ENCODE results near the gene C17orf114.

C17orf114 gene

GRCh38 chr17:4816826-4817225 is 14.7 kb upstream of the C17orf114 start:
- DNase-seq, result no peak
- CTCF ChIA-PET, result no interaction called here
- H3K36me3 Mint-ChIP-seq, result peaks cover 0 to 28% (median 12%) of the 10 kb centered on the region in 3 donors
- Histone ChIP-seq H3K4me3 (ENCODE audit: low read length) (no peak overlapping the region), H3K27me3 (ENCODE audit: insufficient read depth, low read length, poor library complexity, severe bottlenecking) (no peaks in the 10 kb centered on the region), H3K4me1 (ENCODE audit: insufficient read depth, low read length) (no peaks in the 10 kb centered on the region), H3K9me3 (ENCODE audit: low read length) (no peaks in the 10 kb centered on the region), H3K27ac (ENCODE audit: low read depth, low read length) (no peak overlapping the region), H3K36me3 (ENCODE audit: insufficient read depth, low read length) (no peaks in the 10 kb centered on the region)
- no peak overlapping the region for H3K4me3 Mint-ChIP-seq
- POLR2A ChIA-PET, result no interaction called here
- H3K27ac Mint-ChIP-seq, result no peak overlapping the region
- H3K27me3 Mint-ChIP-seq, result peaks cover 0 to 1% of the 10 kb centered on the region in 2 donors
- no peaks in the 10 kb centered on the region for H3K4me1 Mint-ChIP-seq
- H3K9me3 Mint-ChIP-seq, result no peaks in the 10 kb centered on the region

DNA sequence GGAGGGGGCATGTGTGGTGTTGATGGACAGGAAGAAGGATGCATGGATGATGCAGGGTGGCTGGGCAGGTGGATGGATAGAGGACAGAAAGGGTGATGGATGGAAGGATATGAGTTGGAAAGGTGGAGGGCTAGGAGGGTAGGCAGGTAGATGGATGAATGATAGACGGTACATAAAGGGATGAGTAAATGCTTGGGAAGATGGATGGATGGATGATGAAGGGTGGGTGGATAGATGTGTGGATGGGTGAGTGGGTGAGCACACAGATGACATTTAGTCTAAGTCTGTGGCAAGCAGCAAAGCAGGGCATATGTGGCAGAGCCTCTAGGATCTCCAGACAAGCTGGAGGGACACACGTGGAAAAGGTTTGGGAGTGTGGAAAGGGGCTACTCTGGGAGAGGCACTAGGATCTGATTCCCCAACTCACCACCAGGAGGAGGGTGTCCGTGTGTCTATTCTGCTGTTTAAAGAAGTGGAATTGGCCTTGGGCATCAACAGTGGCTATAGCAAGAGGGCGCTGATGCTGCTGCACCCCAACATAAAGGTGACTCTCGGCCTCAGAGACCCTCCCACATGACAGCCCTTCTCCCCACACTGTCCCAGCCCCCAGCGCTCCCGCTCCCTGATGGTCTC is 13.0 kb upstream of the C17orf114 start:
- H3K27me3 Mint-ChIP-seq, result peaks cover 0 to 1% of the 10 kb centered on the region in 2 donors

GRCh38 chr17:4812690-4813089 is 10.6 kb upstream of the C17orf114 start:
- Histone ChIP-seq H3K4me3 (ENCODE audit: low read length) (no peak overlapping the region), H3K36me3 (ENCODE audit: insufficient read depth, low read length) (no peaks in the 10 kb centered on the region)

More for the DNA sequence above, 13.0 kb upstream of the C17orf114 start:
- no peaks in the 10 kb centered on the region for H3K27me3 ChIP-seq (ENCODE audit: insufficient read depth, low read length, poor library complexity, severe bottlenecking)
- ChIA-PET POLR2A (no interaction called here), CTCF (interaction anchor here (1.5 kb wide), 1 partner anchor 25 kb away, joined by 5 read pairs; no protein-coding TSS in a partner anchor)
- H3K4me3 ChIP-seq (ENCODE audit: low read length), result no peak overlapping the region
- no peaks in the 10 kb centered on the region for H3K4me1 Mint-ChIP-seq
- H3K4me1 ChIP-seq (ENCODE audit: insufficient read depth, low read length), result no peaks in the 10 kb centered on the region
- no peak for DNase-seq
- H3K36me3 Mint-ChIP-seq, result peaks cover 0 to 33% (median 16%) of the 10 kb centered on the region in 3 donors
- H3K27ac ChIP-seq (ENCODE audit: low read depth, low read length), result no peak overlapping the region
- peak overlapping the region in 1 of 8 donors; percentile 0 for H3K27ac Mint-ChIP-seq
- no peaks in the 10 kb centered on the region for H3K9me3 Mint-ChIP-seq
- no peak overlapping the region for H3K4me3 Mint-ChIP-seq
- no peaks in the 10 kb centered on the region for H3K36me3 ChIP-seq (ENCODE audit: insufficient read depth, low read length)
- H3K9me3 ChIP-seq (ENCODE audit: low read length), result no peaks in the 10 kb centered on the region

DNA sequence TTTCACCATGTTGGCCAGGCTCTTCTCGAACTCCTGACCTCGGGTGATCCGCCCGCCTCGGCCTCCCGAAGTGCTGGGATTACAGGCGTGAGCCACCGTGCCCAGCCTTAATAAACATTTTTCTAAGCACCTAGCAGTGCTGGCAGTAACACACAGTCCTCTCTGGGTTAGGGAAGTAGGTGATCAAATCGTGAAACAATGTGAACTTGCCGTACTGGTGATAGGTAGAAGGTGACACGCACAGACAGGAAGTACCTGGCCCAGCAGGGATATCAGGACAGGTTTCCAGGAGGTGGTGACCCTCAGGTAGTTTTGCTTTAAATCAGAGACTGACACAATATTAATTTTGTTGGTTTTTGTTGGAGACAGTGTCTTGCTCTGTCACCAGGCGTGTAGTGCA is 9.3 kb upstream of the C17orf114 start:
- H3K27ac ChIP-seq (ENCODE audit: low read depth, low read length), result no peak overlapping the region
- H3K36me3 ChIP-seq (ENCODE audit: insufficient read depth, low read length), result no peaks in the 10 kb centered on the region
- peaks cover 0 to 1% of the 10 kb centered on the region in 2 donors for H3K27me3 Mint-ChIP-seq
- no peak for DNase-seq
- peak overlapping the region in 1 of 8 donors; percentile 28 for H3K27ac Mint-ChIP-seq
- ChIA-PET CTCF (no interaction called here), POLR2A (no interaction called here)
- H3K9me3 ChIP-seq (ENCODE audit: low read length), result no peaks in the 10 kb centered on the region
- no peaks in the 10 kb centered on the region for H3K27me3 ChIP-seq (ENCODE audit: insufficient read depth, low read length, poor library complexity, severe bottlenecking)
- H3K4me3 Mint-ChIP-seq, result peak overlapping the region in 1 of 7 donors; percentile 13
- peaks cover under 1 to 13% (median 6%) of the 10 kb centered on the region in 3 donors for H3K4me1 Mint-ChIP-seq
- no peaks in the 10 kb centered on the region for H3K9me3 Mint-ChIP-seq
- peaks cover 6% of the 10 kb centered on the region for H3K4me1 ChIP-seq (ENCODE audit: insufficient read depth, low read length)
- H3K4me3 ChIP-seq (ENCODE audit: low read length), result no peak overlapping the region
- H3K36me3 Mint-ChIP-seq, result peaks cover 0 to 26% (median 11%) of the 10 kb centered on the region in 3 donors

More at GRCh38 chr17:4812690-4813089, 10.6 kb upstream of the C17orf114 start:
- Mint-ChIP-seq H3K4me1 (peaks cover 0 to 9% (median 6%) of the 10 kb centered on the region in 3 donors), H3K4me3 (peak overlapping the region in 1 of 7 donors; percentile 3), H3K9me3 (no peaks in the 10 kb centered on the region), H3K27me3 (peaks cover 0 to 1% of the 10 kb centered on the region in 2 donors), H3K27ac (no peak overlapping the region), H3K36me3 (peaks cover 0 to 33% (median 11%) of the 10 kb centered on the region in 3 donors)
- POLR2A ChIA-PET, result no interaction called here
- H3K27ac ChIP-seq (ENCODE audit: low read depth, low read length), result no peak overlapping the region
- no peaks in the 10 kb centered on the region for H3K9me3 ChIP-seq (ENCODE audit: low read length)
- no peak for DNase-seq
- H3K27me3 ChIP-seq (ENCODE audit: insufficient read depth, low read length, poor library complexity, severe bottlenecking), result no peaks in the 10 kb centered on the region
- CTCF ChIA-PET, result no interaction called here
- H3K4me1 ChIP-seq (ENCODE audit: insufficient read depth, low read length), result peaks cover 4% of the 10 kb centered on the region

DNA sequence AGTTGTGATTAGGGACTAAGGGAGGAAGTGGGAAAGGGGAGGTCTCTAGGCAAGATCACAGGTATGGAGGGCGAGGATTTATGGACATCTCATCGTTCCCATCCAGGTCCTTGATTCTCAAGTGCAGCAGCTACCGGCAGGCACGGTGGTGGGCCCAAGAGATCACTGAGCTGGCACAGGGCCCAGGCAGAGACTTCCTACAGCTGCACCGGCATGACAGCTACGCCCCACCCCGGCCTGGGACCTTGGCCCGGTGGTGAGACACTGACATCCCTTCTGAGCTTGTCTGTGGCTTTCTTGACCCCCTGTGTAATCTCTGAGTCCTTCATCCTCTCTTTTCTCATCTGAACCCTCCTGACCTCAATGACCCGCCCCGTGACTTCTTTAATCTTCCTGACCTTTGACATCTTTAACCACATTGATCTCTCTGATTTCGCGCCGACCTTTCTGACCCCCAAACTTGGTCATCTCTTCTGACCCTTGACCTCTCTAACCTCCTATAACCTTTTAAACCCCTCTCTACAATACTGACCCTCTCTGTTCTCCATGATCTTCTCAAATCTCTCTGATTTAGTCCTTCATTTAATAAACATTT is 8.7 kb upstream of the C17orf114 start:
- Mint-ChIP-seq H3K4me3 (peak overlapping the region in 2 of 7 donors; percentile 3 to 13), H3K27ac (no peak overlapping the region), H3K36me3 (peaks cover 0 to 22% (median 11%) of the 10 kb centered on the region in 3 donors), H3K4me1 (peaks cover 6 to 18% (median 12%) of the 10 kb centered on the region in 3 donors), H3K9me3 (no peaks in the 10 kb centered on the region), H3K27me3 (peaks cover 0 to 1% of the 10 kb centered on the region in 2 donors)
- Histone ChIP-seq H3K9me3 (ENCODE audit: low read length) (no peaks in the 10 kb centered on the region), H3K4me1 (ENCODE audit: insufficient read depth, low read length) (peaks cover 11% of the 10 kb centered on the region), H3K4me3 (ENCODE audit: low read length) (no peak overlapping the region), H3K27ac (ENCODE audit: low read depth, low read length) (no peak overlapping the region), H3K36me3 (ENCODE audit: insufficient read depth, low read length) (no peaks in the 10 kb centered on the region), H3K27me3 (ENCODE audit: insufficient read depth, low read length, poor library complexity, severe bottlenecking) (no peaks in the 10 kb centered on the region)
- no peak for DNase-seq
- ChIA-PET CTCF (interaction anchor here (0.6 kb wide), 1 partner anchor 21 kb away, joined by 4 read pairs; no protein-coding TSS in a partner anchor), POLR2A (no interaction called here)

- peaks cover 0 to 1% of the 10 kb centered on the region in 2 donors for H3K27me3 Mint-ChIP-seq
These were observed 6.2 kb upstream of the C17orf114 start for GRCh38 chr17:4808378-4808767.

GRCh38 chr17:4807605-4808377 is 5.7 kb upstream of the C17orf114 start:
- DNase-seq, result no peak
- peak overlapping the region in 4 of 8 donors; percentile 66 to 97 (median 78) for H3K27ac Mint-ChIP-seq
- Histone ChIP-seq H3K27me3 (ENCODE audit: insufficient read depth, low read length, poor library complexity, severe bottlenecking) (no peaks in the 10 kb centered on the region), H3K4me3 (ENCODE audit: low read length) (no peak overlapping the region), H3K27ac (ENCODE audit: low read depth, low read length) (no peak overlapping the region), H3K4me1 (ENCODE audit: insufficient read depth, low read length) (peaks cover 11% of the 10 kb centered on the region), H3K9me3 (ENCODE audit: low read length) (no peaks in the 10 kb centered on the region), H3K36me3 (ENCODE audit: insufficient read depth, low read length) (no peaks in the 10 kb centered on the region)
- CTCF ChIA-PET, result interaction anchor here (1.0 to 3.1 kb wide), 5 partner anchors 12 to 98 kb away, joined by 3 to 15 read pairs (median 3); partner anchors contain the start of genes ARRB2, MINK1 and PSMB6
- H3K27me3 Mint-ChIP-seq, result peaks cover 0 to 1% of the 10 kb centered on the region in 2 donors
- H3K4me1 Mint-ChIP-seq, result peaks cover 6 to 18% (median 12%) of the 10 kb centered on the region in 3 donors
- H3K4me3 Mint-ChIP-seq, result peak overlapping the region; percentile 74 to 94 (median 81)
- H3K9me3 Mint-ChIP-seq, result no peaks in the 10 kb centered on the region
- POLR2A ChIA-PET, result interaction anchor here (1.8 kb wide), 1 partner anchor 12 kb away, joined by 9 read pairs; the partner anchor contains the start of gene PSMB6
- H3K36me3 Mint-ChIP-seq, result peaks cover 0 to 16% (median 4%) of the 10 kb centered on the region in 3 donors

More at GRCh38 chr17:4808378-4808767, 6.2 kb upstream of the C17orf114 start:
- no peaks in the 10 kb centered on the region for H3K27me3 ChIP-seq (ENCODE audit: insufficient read depth, low read length, poor library complexity, severe bottlenecking)
- no peak for DNase-seq
- no peaks in the 10 kb centered on the region for H3K9me3 Mint-ChIP-seq
- H3K4me1 Mint-ChIP-seq, result peaks cover 6 to 18% (median 12%) of the 10 kb centered on the region in 3 donors
- H3K9me3 ChIP-seq (ENCODE audit: low read length), result no peaks in the 10 kb centered on the region
- no peaks in the 10 kb centered on the region for H3K36me3 ChIP-seq (ENCODE audit: insufficient read depth, low read length)
- POLR2A ChIA-PET, result no interaction called here
- H3K4me1 ChIP-seq (ENCODE audit: insufficient read depth, low read length), result peaks cover 11% of the 10 kb centered on the region
- peak overlapping the region in 7 of 8 donors; percentile 7 to 95 (median 71) for H3K27ac Mint-ChIP-seq
- no peak overlapping the region for H3K4me3 ChIP-seq (ENCODE audit: low read length)
- CTCF ChIA-PET, result interaction anchor here (1.0 to 3.1 kb wide), 3 partner anchors 19 to 98 kb away, joined by 3 to 15 read pairs (median 3); partner anchors contain the start of gene ARRB2
- H3K4me3 Mint-ChIP-seq, result peak overlapping the region; percentile 61 to 94 (median 74)
- H3K27ac ChIP-seq (ENCODE audit: low read depth, low read length), result no peak overlapping the region
- H3K36me3 Mint-ChIP-seq, result peaks cover 0 to 16% (median 4%) of the 10 kb centered on the region in 3 donors

Data from CD8-positive, alpha-beta memory T cell (primary cell).